ENCODE results near the gene CEMIP2. TPM values are rescaled to one million over a fixed set of nuclear protein-coding genes. Genes with fewer than 3 reads are reported as not detected.

Gene CEMIP2
- total and polyA plus RNA-seq, 2 of the 13 experiments (the other 11 are each of a cell fraction or from before 2014, with no cell fraction given), result 94.3 to 128 TPM

GRCh38 chr9:71767776-71768321 lies 464 bp downstream of the CEMIP2 start (continued):
- TF ChIP-seq KIAA2018 (CRISPR knock-in tag; IDR thresholded peaks at IDR 0.05; ENCODE audit: borderline replicate concordance) (no peak), HOXA3 (CRISPR knock-in tag; IDR thresholded peaks at IDR 0.05) (no peak), DNMT1 (CRISPR knock-in tag; IDR thresholded peaks at IDR 0.05) (no peak), HBP1 (CRISPR knock-in tag; IDR thresholded peaks at IDR 0.05; ENCODE audit: low read depth) (no peak; the same call in 1 of the 2 replicates), SP5 (CRISPR knock-in tag; IDR thresholded peaks at IDR 0.05; ENCODE audit: borderline replicate concordance, low read depth) (no peak), HMGA1 (CRISPR knock-in tag; conservative IDR thresholded peaks at IDR 0.05) (no peak), ZSCAN31 (CRISPR knock-in tag; IDR thresholded peaks at IDR 0.05; ENCODE audit: low read depth) (no peak), ZNF766 (CRISPR knock-in tag; IDR thresholded peaks at IDR 0.05; ENCODE audit: borderline replicate concordance) (no peak), GMEB1 (CRISPR knock-in tag; IDR thresholded peaks at IDR 0.05; ENCODE audit: borderline replicate concordance) (no peak), PRDM15 (CRISPR knock-in tag; IDR thresholded peaks at IDR 0.05) (no peak)
